ENCODE measurements around the gene P2RY1.
"Not testable (repeated sequence)": the region's sequence is repeated elsewhere in the genome, so short reads cannot be mapped to it uniquely, and the experiment has no call there.

P2RY1 gene

DNA sequence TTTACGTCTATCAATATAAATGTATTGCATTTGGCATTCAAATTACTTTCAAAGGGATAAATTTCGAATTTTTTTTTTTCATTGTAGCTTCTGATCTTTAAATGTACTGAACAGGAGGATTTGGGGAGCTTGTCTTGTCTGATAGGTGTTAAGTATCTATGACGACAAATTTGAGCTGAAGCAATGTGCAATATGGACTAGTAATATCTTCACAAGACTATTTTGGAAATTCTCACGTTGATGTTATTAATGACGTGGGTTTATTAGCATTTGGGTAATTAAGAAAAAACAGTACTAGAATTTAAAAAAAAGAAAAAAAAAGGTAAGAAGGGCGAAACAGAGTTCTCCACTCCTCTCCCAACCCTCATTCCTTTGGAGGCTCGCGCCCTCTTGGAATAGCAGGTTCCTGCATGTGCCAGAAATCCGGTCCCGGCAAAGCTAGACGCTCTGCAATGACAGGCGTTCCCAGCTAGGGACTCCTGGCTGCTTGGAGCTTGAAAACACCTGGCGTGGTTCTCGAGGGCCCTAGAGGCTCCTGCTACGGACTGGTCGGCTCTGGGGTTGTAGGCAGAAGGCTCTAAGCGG is 648 bp upstream of the P2RY1 start:
- in situ Hi-C loops (cut with HindIII; ENCODE audit: low pct_ligation_motif_present, low pct_unique_long_range_greater_than_20kb, low sequenced_read_pairs) = no loop called here
- no peak for DNase-seq

GRCh38 chr3:152835601-152836102 is 721 bp downstream of the P2RY1 start:
- in situ Hi-C loops (cut with HindIII; ENCODE audit: low pct_ligation_motif_present, low pct_unique_long_range_greater_than_20kb, low sequenced_read_pairs) = no loop called here
- no peak for DNase-seq

DNA sequence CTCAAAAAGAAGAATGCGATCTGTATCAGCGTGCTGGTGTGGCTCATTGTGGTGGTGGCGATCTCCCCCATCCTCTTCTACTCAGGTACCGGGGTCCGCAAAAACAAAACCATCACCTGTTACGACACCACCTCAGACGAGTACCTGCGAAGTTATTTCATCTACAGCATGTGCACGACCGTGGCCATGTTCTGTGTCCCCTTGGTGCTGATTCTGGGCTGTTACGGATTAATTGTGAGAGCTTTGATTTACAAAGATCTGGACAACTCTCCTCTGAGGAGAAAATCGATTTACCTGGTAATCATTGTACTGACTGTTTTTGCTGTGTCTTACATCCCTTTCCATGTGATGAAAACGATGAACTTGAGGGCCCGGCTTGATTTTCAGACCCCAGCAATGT is 1.3 kb downstream of the P2RY1 start:
- DNase-seq = no peak
- in situ Hi-C loops (cut with HindIII; ENCODE audit: low pct_ligation_motif_present, low pct_unique_long_range_greater_than_20kb, low sequenced_read_pairs) = no loop called here

- in situ Hi-C loops (cut with HindIII; ENCODE audit: low pct_ligation_motif_present, low pct_unique_long_range_greater_than_20kb, low sequenced_read_pairs) = no loop called here
- DNase-seq = no peak
Measured at GRCh38 chr3:152839511-152839910, 4.6 kb downstream of the P2RY1 start.

GRCh38 chr3:152841131-152841530 is 6.2 kb downstream of the P2RY1 start:
- DNase-seq = no peak
- in situ Hi-C loops (cut with HindIII; ENCODE audit: low pct_ligation_motif_present, low pct_unique_long_range_greater_than_20kb, low sequenced_read_pairs) = no loop called here

DNA sequence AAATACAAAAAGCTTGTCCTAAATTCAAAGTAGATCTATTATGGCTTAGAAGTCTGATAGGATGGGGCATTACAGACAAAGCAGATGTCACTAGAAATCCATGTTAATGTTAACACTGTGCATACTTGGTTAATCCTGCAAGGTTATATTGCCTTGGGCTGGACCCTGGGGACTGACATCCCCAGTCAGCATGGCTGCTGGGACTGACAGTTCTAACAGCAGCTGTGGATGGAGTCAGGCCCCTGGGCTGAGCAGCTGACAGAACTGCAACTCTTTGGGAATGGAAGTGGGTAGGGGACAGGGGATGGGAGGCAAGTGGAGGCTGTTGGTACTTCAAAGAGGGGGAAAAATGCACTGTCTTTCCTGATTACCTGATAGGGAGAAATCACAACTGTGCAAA is 7.5 kb downstream of the P2RY1 start:
- no peak for DNase-seq
- in situ Hi-C loops (cut with HindIII; ENCODE audit: low pct_ligation_motif_present, low pct_unique_long_range_greater_than_20kb, low sequenced_read_pairs) = no loop called here

DNA sequence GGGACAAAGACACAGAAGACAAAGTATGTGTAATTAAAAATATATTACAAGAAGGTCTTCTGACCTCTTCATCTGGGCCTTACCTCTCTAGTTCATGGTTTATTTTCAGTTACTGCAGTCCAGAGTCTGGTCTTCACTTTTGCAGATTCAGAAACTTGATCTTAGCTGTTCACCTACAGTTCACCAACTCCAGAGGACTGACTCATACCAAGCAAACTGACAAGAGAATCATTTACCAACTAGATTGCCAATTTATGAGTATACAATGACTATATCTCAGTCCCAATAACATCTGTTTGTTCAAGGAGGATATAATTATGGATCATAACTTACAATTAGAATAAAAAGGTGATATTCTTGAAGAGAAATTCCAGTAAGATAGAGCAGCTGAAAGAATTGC is 9.0 kb downstream of the P2RY1 start:
- DNase-seq = no peak
- in situ Hi-C loops (cut with HindIII; ENCODE audit: low pct_ligation_motif_present, low pct_unique_long_range_greater_than_20kb, low sequenced_read_pairs) = no loop called here

GRCh38 chr3:152846572-152847202 is 11.8 kb downstream of the P2RY1 start:
- in situ Hi-C loops (cut with HindIII; ENCODE audit: low pct_ligation_motif_present, low pct_unique_long_range_greater_than_20kb, low sequenced_read_pairs); DNase-seq: not testable (repeated sequence)

GRCh38 chr3:152847599-152847998 is 12.7 kb downstream of the P2RY1 start:
- DNase-seq; in situ Hi-C loops (cut with HindIII; ENCODE audit: low pct_ligation_motif_present, low pct_unique_long_range_greater_than_20kb, low sequenced_read_pairs): not testable (repeated sequence)

DNA sequence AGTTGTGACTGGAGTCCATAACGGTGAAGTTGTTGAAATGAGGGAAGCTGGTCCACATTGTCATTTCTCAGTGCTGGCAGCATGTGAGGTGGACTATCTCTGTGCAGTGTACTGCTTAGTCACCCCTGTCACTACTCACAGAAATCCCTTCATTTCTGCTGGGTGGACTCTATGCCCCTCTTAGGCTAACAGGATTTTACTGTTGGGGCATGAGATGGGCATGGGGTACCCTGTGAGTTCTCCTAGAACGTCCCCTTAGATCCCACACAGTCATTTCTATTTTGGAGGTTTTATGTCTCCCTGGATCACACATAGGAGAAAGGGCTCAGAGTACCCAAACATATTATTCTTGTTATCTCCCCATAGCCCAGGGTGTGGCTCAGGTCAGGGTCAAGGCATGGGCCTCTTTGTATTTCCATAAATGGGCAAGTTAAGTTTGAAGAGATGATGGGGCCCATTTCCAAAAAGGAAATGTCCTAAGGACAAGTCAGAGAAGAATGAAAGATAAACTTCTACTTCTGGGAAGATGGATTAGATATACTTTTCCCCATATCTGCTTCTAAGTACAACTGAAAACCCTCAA is 15.2 kb downstream of the P2RY1 start:
- no peak for DNase-seq
- in situ Hi-C loops (cut with HindIII; ENCODE audit: low pct_ligation_motif_present, low pct_unique_long_range_greater_than_20kb, low sequenced_read_pairs) = no loop called here

DNA sequence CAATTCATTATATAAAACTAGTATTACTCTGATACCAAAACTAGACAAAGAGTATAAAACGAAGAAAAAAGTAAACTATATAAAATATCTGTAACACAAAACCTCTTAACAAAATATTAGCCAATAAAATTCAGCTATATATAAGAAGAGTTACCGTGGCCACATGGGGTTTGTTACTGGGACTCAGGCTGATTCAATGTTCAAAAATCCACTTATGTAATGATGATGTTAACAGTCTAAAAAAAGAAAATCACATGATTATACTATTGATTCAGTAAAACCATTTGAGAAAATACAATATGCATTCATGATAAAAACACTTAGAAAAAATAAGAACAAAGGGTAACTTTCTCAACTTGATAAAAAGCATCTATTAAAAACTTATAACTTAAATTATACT is 18.3 kb downstream of the P2RY1 start:
- in situ Hi-C loops (cut with HindIII; ENCODE audit: low pct_ligation_motif_present, low pct_unique_long_range_greater_than_20kb, low sequenced_read_pairs) = no loop called here
- DNase-seq = no peak

- in situ Hi-C loops (cut with HindIII; ENCODE audit: low pct_ligation_motif_present, low pct_unique_long_range_greater_than_20kb, low sequenced_read_pairs) = no loop called here
- DNase-seq = no peak
Measured at GRCh38 chr3:152857082-152857481, 22.2 kb downstream of the P2RY1 start.

- in situ Hi-C loops (cut with HindIII; ENCODE audit: low pct_ligation_motif_present, low pct_unique_long_range_greater_than_20kb, low sequenced_read_pairs) = no loop called here
- DNase-seq = no peak
Measured at GRCh38 chr3:152858170-152858800, 23.4 kb downstream of the P2RY1 start.

GRCh38 chr3:152860736-152861135 is 25.8 kb downstream of the P2RY1 start:
- in situ Hi-C loops (cut with HindIII; ENCODE audit: low pct_ligation_motif_present, low pct_unique_long_range_greater_than_20kb, low sequenced_read_pairs) = no loop called here
- DNase-seq = no peak

DNA sequence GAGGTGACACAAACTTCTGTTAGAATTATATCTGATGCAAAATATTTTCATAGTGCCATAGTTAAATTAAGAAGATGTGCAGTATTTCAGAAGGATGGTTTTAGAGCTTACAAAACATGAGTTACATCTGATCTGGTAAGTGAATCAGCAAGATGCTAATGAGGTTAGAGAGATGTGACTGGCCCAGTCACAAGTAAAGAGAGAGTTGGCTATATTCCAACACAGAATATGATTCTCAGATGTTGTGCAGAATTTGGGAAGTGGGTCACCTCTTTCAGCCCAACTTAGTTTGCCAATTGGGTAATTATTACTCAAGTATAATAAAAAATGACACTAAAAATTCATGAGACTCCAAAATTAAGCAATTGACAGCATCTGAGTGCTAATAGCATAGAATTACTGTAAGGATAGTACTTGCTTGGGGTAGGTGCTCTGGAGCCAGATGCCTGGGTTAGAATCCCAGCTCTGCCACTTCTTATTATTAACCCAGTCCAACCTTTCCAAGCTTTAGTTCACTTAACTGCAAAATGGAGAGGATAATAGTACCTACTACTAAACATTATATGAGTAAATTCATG is 30.8 kb downstream of the P2RY1 start:
- in situ Hi-C loops (cut with HindIII; ENCODE audit: low pct_ligation_motif_present, low pct_unique_long_range_greater_than_20kb, low sequenced_read_pairs) = no loop called here
- no peak for DNase-seq

DNA sequence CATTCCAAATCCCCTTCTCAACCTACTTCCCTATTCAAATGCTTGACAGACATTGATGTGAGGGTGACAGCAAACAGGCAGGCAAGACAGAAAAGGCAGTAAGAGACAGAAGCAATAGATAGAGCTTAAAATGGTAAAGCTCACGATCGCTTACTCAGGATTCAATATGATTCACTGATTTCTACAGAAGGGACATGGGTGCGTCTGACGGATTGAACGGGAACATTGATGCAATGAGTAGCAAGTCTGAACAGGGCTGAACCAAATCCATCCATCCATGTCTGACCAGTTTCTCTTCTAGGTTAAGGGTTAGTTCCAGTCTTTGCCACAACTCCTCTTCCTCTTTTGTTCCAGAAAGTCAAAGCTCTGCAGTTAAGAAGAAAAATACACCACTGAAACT is 35.1 kb downstream of the P2RY1 start:
- DNase-seq = no peak
- in situ Hi-C loops (cut with HindIII; ENCODE audit: low pct_ligation_motif_present, low pct_unique_long_range_greater_than_20kb, low sequenced_read_pairs) = no loop called here

- in situ Hi-C loops (cut with HindIII; ENCODE audit: low pct_ligation_motif_present, low pct_unique_long_range_greater_than_20kb, low sequenced_read_pairs); DNase-seq: not testable (repeated sequence)
Measured at GRCh38 chr3:152873314-152873713, 38.4 kb downstream of the P2RY1 start.

GRCh38 chr3:152874896-152875749 is 40.2 kb downstream of the P2RY1 start:
- DNase-seq = no peak
- in situ Hi-C loops (cut with HindIII; ENCODE audit: low pct_ligation_motif_present, low pct_unique_long_range_greater_than_20kb, low sequenced_read_pairs) = no loop called here

Data from ACHN (cell line).